Activated T-helper 9 cell treated with anti-CD3 and anti-CD28 coated beads, Interleukin-2, amount 50 U/mL, for 16 hours (primary cell): Measurements from ENCODE around the gene SLC23A2.
"Not testable (repeated sequence)": the region's sequence is repeated elsewhere in the genome, so short reads cannot be mapped to it uniquely, and the experiment has no call there.

Experiments
- DNase-seq: peaks from one replicate; pipeline ENCODE4 v3.0.0-alpha.2; 2020; ENCODE audit warnings: low read depth

SLC23A2 gene

GRCh38 chr20:4936392-4936850 lies 64.9 kb downstream of the SLC23A2 start:
- no peak for DNase-seq

GRCh38 chr20:4932061-4932460 lies 69.2 kb downstream of the SLC23A2 start:
- no peak for DNase-seq

- DNase-seq, result no peak
These were observed 71.5 kb downstream of the SLC23A2 start for GRCh38 chr20:4929686-4930397.

- no peak for DNase-seq
These were observed 74.7 kb downstream of the SLC23A2 start for GRCh38 chr20:4926531-4927156.

GRCh38 chr20:4925842-4926530 lies 75.3 kb downstream of the SLC23A2 start:
- no peak for DNase-seq

- DNase-seq, result no peak
These were observed 76.9 kb downstream of the SLC23A2 start for GRCh38 chr20:4924446-4924845.

- no peak for DNase-seq
These were observed 77.3 kb downstream of the SLC23A2 start for GRCh38 chr20:4924032-4924431.

GRCh38 chr20:4922186-4922585 lies 79.1 kb downstream of the SLC23A2 start:
- no peak for DNase-seq

- DNase-seq, result not testable (repeated sequence)
These were observed 80.0 kb downstream of the SLC23A2 start for GRCh38 chr20:4921271-4921670.

GRCh38 chr20:4920655-4921054 lies 80.7 kb downstream of the SLC23A2 start:
- no peak for DNase-seq

- DNase-seq, result no peak
These were observed 81.2 kb downstream of the SLC23A2 start for GRCh38 chr20:4920131-4920530.

- DNase-seq, result no peak
These were observed 82.1 kb downstream of the SLC23A2 start for GRCh38 chr20:4919047-4919704.

GRCh38 chr20:4918473-4918872 lies 82.8 kb downstream of the SLC23A2 start:
- no peak for DNase-seq

- DNase-seq, result no peak
These were observed 84.1 kb downstream of the SLC23A2 start for GRCh38 chr20:4916971-4917881.

- DNase-seq, result no peak
These were observed 88.2 kb downstream of the SLC23A2 start for GRCh38 chr20:4913147-4913546.

- no peak for DNase-seq
These were observed 88.7 kb downstream of the SLC23A2 start for GRCh38 chr20:4912380-4913142.

- no peak for DNase-seq
These were observed 90.4 kb downstream of the SLC23A2 start for GRCh38 chr20:4910951-4911350.

GRCh38 chr20:4905613-4906012 lies 95.7 kb downstream of the SLC23A2 start:
- DNase-seq, result no peak

GRCh38 chr20:4905195-4905594 lies 96.1 kb downstream of the SLC23A2 start:
- no peak for DNase-seq

GRCh38 chr20:4904127-4904860 lies 97.0 kb downstream of the SLC23A2 start:
- no peak for DNase-seq
